ENCODE measurements around the gene DTNA. TPM values are rescaled to one million over a fixed set of nuclear protein-coding genes. Genes with fewer than 3 reads are reported as not detected.

The DTNA gene
- total and polyA plus RNA-seq, 8 donors = 11.1 to 113 (median 19.8) TPM

DNA sequence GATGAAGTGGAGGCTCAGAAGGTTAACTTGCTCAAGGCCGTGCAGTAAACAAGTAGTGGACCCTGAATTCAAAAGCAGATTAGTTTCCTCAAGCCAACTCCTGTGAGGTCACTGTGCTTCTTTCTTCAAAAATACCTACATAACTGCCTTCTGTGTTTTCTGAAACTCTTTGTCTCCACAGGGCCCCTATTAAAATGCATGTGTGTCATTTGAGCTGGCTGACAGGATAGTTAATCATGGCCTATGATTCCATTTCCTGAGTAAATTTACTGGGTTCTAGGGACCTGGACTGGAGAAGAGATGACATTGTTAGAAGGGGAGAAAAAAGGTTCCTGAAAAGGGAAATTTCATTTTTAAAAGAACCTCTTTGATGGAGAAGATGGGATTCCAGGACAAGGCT, 12.9 kb upstream of the DTNA start:
- TF ChIP-seq POLR2AphosphoS5 (IDR thresholded peaks at IDR 0.05) (no peak), POLR2A (IDR thresholded peaks at IDR 0.05) (no peak), EP300 (IDR thresholded peaks at IDR 0.05) (no peak)
- TF ChIP-seq, protein P1, sequence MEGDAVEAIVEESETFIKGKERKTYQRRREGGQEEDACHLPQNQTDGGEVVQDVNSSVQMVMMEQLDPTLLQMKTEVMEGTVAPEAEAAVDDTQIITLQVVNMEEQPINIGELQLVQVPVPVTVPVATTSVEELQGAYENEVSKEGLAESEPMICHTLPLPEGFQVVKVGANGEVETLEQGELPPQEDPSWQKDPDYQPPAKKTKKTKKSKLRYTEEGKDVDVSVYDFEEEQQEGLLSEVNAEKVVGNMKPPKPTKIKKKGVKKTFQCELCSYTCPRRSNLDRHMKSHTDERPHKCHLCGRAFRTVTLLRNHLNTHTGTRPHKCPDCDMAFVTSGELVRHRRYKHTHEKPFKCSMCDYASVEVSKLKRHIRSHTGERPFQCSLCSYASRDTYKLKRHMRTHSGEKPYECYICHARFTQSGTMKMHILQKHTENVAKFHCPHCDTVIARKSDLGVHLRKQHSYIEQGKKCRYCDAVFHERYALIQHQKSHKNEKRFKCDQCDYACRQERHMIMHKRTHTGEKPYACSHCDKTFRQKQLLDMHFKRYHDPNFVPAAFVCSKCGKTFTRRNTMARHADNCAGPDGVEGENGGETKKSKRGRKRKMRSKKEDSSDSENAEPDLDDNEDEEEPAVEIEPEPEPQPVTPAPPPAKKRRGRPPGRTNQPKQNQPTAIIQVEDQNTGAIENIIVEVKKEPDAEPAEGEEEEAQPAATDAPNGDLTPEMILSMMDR (IDR thresholded peaks at IDR 0.05) = no peak
- intact Hi-C loops (cut with DNase I; ENCODE audit: low total_unique reads) = no loop called here
- H3K36me3 ChIP-seq = no peaks in the 10 kb centered on the region
- H3K9me3 ChIP-seq = no peaks in the 10 kb centered on the region
- WGBS, 5 donors = 77 to 94% (median 91%) methylated on average over 1 of the region's 1 CpG
- no peaks in the 10 kb centered on the region for H3K4me1 ChIP-seq
- H3K4me3 ChIP-seq = no peak overlapping the region
- no peak overlapping the region for H3K27ac ChIP-seq
- no peaks in the 10 kb centered on the region for H3K27me3 ChIP-seq
- no peak for DNase-seq

DNA sequence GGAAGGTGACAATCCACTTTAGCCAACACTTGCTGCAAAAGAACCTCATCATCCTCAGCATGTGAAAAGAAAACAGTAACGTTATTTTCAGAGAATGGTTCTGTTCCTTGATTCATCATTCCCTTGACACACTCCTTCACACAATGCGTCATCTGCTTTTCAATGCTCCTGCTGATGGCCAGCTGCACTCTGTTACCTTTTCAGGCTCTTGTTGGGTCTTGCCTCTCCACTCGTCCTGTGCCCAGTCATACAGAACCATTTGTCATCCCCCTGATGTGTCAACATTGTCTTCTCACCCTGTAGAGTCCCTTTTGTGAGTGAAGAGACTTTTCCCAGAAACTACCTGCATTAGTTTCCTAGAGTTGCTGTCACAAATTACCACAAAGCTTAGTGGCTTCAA, 12.2 kb upstream of the DTNA start:
- H3K36me3 ChIP-seq = no peaks in the 10 kb centered on the region
- intact Hi-C loops (cut with DNase I; ENCODE audit: low total_unique reads) = no loop called here
- H3K4me3 ChIP-seq = no peak overlapping the region
- no peak for DNase-seq
- H3K9me3 ChIP-seq = no peaks in the 10 kb centered on the region
- no peaks in the 10 kb centered on the region for H3K27me3 ChIP-seq
- H3K27ac ChIP-seq = no peak overlapping the region
- no peaks in the 10 kb centered on the region for H3K4me1 ChIP-seq
- WGBS, 5 donors = 72 to 82% (median 81%) methylated on average over 3 of the region's 3 CpGs
- TF ChIP-seq, protein P1 (IDR thresholded peaks at IDR 0.05) = no peak
- no peak for TF ChIP-seq EP300 (IDR thresholded peaks at IDR 0.05)
- TF ChIP-seq POLR2A (IDR thresholded peaks at IDR 0.05) = no peak
- TF ChIP-seq POLR2AphosphoS5 (IDR thresholded peaks at IDR 0.05) = no peak

DNA sequence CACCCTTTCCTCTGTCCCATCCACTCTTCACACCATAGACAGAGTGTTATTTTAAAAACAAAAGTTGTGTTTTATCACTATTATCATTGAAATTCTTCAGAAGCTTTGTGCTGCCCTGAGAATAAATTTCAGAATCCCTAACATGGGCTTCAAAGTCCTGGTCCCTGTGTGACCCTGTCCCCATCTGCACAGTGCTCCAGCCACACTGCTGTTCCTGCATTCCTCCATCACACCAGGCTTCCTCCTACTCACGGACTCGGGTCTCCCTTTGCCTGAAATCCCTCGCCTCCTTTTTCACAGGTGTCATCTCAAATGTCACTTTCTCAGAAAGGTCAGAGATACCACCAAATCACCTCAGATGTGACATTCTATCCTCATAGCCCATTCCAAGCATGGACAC, 8.2 kb upstream of the DTNA start:
- WGBS, 5 donors = 81 to 93% (median 87%) methylated on average over 3 of the region's 3 CpGs

DNA sequence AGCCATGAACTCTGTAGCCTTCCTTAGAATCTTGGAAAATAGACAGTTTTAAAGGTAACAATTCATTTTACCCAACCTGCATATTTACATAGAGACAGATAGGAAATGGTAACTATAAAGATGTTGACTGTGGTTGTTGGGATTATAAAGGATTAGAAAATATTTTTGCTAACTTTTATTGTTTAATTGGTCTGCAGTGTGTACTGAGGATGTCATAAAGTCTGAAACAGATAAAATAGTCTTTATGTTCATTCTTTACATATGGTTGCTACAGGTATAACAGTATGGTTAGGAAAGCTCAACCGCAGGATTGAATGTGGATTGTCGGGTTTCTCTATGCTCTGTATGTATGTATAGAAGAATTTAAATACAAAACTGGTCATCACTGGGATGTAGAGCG, 7.3 kb upstream of the DTNA start:
- Histone ChIP-seq H3K4me3 (no peak overlapping the region), H3K27me3 (no peaks in the 10 kb centered on the region), H3K4me1 (peaks cover 0 to 6% (median under 1%) of the 10 kb centered on the region in 4 donors), H3K36me3 (no peaks in the 10 kb centered on the region), H3K9me3 (no peaks in the 10 kb centered on the region), H3K27ac (no peak overlapping the region)
- intact Hi-C loops (cut with DNase I; ENCODE audit: low total_unique reads) = no loop called here
- no peak for DNase-seq
- TF ChIP-seq POLR2A (IDR thresholded peaks at IDR 0.05) = no peak
- no peak for TF ChIP-seq EP300 (IDR thresholded peaks at IDR 0.05)
- 89 to 95% (median 92%) methylated on average over 3 of the region's 3 CpGs for WGBS, 5 donors

More for the DNA sequence above, 8.2 kb upstream of the DTNA start:
- H3K27me3 ChIP-seq = no peaks in the 10 kb centered on the region
- TF ChIP-seq EP300 (IDR thresholded peaks at IDR 0.05) (no peak), POLR2A (IDR thresholded peaks at IDR 0.05) (no peak), POLR2AphosphoS5 (IDR thresholded peaks at IDR 0.05) (no peak)
- TF ChIP-seq, protein P1 (IDR thresholded peaks at IDR 0.05) = no peak
- H3K4me1 ChIP-seq = no peaks in the 10 kb centered on the region
- H3K27ac ChIP-seq = no peak overlapping the region
- no peak overlapping the region for H3K4me3 ChIP-seq
- no peak for DNase-seq
- intact Hi-C loops (cut with DNase I; ENCODE audit: low total_unique reads) = no loop called here
- H3K9me3 ChIP-seq = no peaks in the 10 kb centered on the region
- no peaks in the 10 kb centered on the region for H3K36me3 ChIP-seq

DNA sequence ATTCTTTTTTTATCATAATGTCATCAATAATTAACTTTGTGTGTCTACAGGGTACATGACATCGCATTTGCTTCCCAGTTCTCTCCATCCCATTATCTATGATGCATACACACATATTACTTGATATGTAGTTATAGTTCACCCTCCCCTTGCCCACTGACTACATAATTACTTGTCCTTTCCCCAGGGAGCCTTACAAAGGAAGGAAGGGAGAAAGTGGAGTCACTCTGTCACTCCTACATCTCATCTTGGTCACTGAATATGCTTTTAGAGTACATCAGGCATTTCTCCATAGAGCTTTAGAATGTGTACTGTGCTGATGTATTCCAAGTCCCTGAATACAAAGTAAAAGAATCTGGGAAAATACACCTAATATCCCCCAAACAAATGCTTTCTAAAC, 6.0 kb upstream of the DTNA start:
- DNase-seq = no peak
- 82 to 95% (median 92%) methylated on average over 1 of the region's 1 CpG for WGBS, 5 donors
- no peak overlapping the region for H3K4me3 ChIP-seq
- no peak overlapping the region for H3K27ac ChIP-seq
- no peaks in the 10 kb centered on the region for H3K36me3 ChIP-seq
- H3K9me3 ChIP-seq = no peaks in the 10 kb centered on the region
- H3K4me1 ChIP-seq = peaks cover 0 to 19% (median 4%) of the 10 kb centered on the region in 4 donors
- H3K27me3 ChIP-seq = no peaks in the 10 kb centered on the region
- TF ChIP-seq POLR2A (IDR thresholded peaks at IDR 0.05) (no peak), EP300 (IDR thresholded peaks at IDR 0.05) (no peak), POLR2AphosphoS5 (IDR thresholded peaks at IDR 0.05) (no peak)
- TF ChIP-seq, protein P1 (IDR thresholded peaks at IDR 0.05) = no peak
- intact Hi-C loops (cut with DNase I; ENCODE audit: low total_unique reads) = no loop called here
